ENCODE data around the gene SPNS2. TPM values are rescaled to one million over a fixed set of nuclear protein-coding genes. Genes with fewer than 3 reads are reported as not detected.

SPNS2 gene
- polyA plus RNA-seq, 3 donors: 0.23 to 0.33 TPM; not detected in 1

GRCh38 chr17:4566785-4567184 lies 68.1 kb downstream of the SPNS2 start:
- no peak overlapping the region for H3K4me3 ChIP-seq (replicated peaks in 1 of 3; ENCODE audit: low read depth in 2 of 3, low read length in 3 of 3)
- H3K4me1 ChIP-seq (ENCODE audit: control insufficient read depth in 1 of 2, insufficient read depth in 2 of 2, low read length in 2 of 2): peaks cover 2 to 4% of the 10 kb centered on the region in 2 donors
- H3K9me3 Mint-ChIP-seq: no peaks in the 10 kb centered on the region
- H3K4me3 Mint-ChIP-seq: no peak overlapping the region
- no peaks in the 10 kb centered on the region for H3K27me3 ChIP-seq (ENCODE audit: control insufficient read depth in 2 of 2, insufficient read depth in 2 of 2, low read length in 2 of 2)
- no peak overlapping the region for H3K27ac Mint-ChIP-seq
- no peak overlapping the region for H3K9ac ChIP-seq (ENCODE audit: insufficient read depth, low read length, poor library complexity, severe bottlenecking)
- H4K20me1 ChIP-seq (ENCODE audit: insufficient read depth, low read length): no peaks in the 10 kb centered on the region
- WGBS (ENCODE audit: insufficient coverage): 35% methylated on average over 5 of the region's 5 CpGs
- H3K27me3 Mint-ChIP-seq (ENCODE audit: low read depth in 3 of 3): peaks cover 2 to 7% (median 3%) of the 10 kb centered on the region in 3 donors
- peaks cover 17% of the 10 kb centered on the region for H3K4me1 Mint-ChIP-seq
- no peak overlapping the region for H3K4me2 ChIP-seq (replicated peaks; ENCODE audit: extremely low read depth, low read length, poor library complexity, severe bottlenecking)
- H3K27ac ChIP-seq (ENCODE audit: low read depth in 1 of 2, low read length in 2 of 2): no peak overlapping the region
- intact Hi-C loops (cut with micrococcal nuclease): loop anchor here (5.0 to 10.0 kb wide), 5 partner anchors 61 to 321 kb away; no protein-coding TSS in a partner anchor
- H3K36me3 Mint-ChIP-seq: no peaks in the 10 kb centered on the region
- DNase-seq: peak; percentile 18 to 47 (median 43)
- no peaks in the 10 kb centered on the region for H3K36me3 ChIP-seq (replicated peaks in 1 of 2; ENCODE audit: control insufficient read depth in 1 of 2, insufficient read depth in 2 of 2, low read length in 2 of 2)
- no peaks in the 10 kb centered on the region for H3K79me2 ChIP-seq (ENCODE audit: insufficient read depth, low read length)
- no peaks in the 10 kb centered on the region for H3K9me3 ChIP-seq (replicated peaks in 1 of 2; ENCODE audit: control insufficient read depth in 1 of 2, insufficient read depth in 1 of 2, low read length in 2 of 2)
- no peak overlapping the region for H2AFZ ChIP-seq (ENCODE audit: insufficient read depth, low read depth, low read length, poor library complexity, severe bottlenecking)
- TF ChIP-seq CTCF (IDR thresholded peaks at IDR 0.05): peak; percentile 69

GRCh38 chr17:4569591-4569990 lies 70.9 kb downstream of the SPNS2 start:
- Histone ChIP-seq H4K20me1 (ENCODE audit: insufficient read depth, low read length) (no peaks in the 10 kb centered on the region), H3K4me3 (replicated peaks in 1 of 3; ENCODE audit: low read depth in 2 of 3, low read length in 3 of 3) (no peak overlapping the region), H3K27ac (ENCODE audit: low read depth in 1 of 2, low read length in 2 of 2) (no peak overlapping the region), H2AFZ (ENCODE audit: insufficient read depth, low read depth, low read length, poor library complexity, severe bottlenecking) (no peak overlapping the region), H3K4me1 (ENCODE audit: control insufficient read depth in 1 of 2, insufficient read depth in 2 of 2, low read length in 2 of 2) (peaks cover 2 to 4% of the 10 kb centered on the region in 2 donors), H3K27me3 (ENCODE audit: control insufficient read depth in 2 of 2, insufficient read depth in 2 of 2, low read length in 2 of 2) (no peaks in the 10 kb centered on the region), H3K4me2 (replicated peaks; ENCODE audit: extremely low read depth, low read length, poor library complexity, severe bottlenecking) (no peak overlapping the region), H3K9me3 (replicated peaks in 1 of 2; ENCODE audit: control insufficient read depth in 1 of 2, insufficient read depth in 1 of 2, low read length in 2 of 2) (no peaks in the 10 kb centered on the region), H3K36me3 (replicated peaks in 1 of 2; ENCODE audit: control insufficient read depth in 1 of 2, insufficient read depth in 2 of 2, low read length in 2 of 2) (no peaks in the 10 kb centered on the region), H3K79me2 (ENCODE audit: insufficient read depth, low read length) (no peaks in the 10 kb centered on the region), H3K9ac (ENCODE audit: insufficient read depth, low read length, poor library complexity, severe bottlenecking) (no peak overlapping the region)
- Mint-ChIP-seq H3K4me1 (peaks cover 7% of the 10 kb centered on the region), H3K4me3 (no peak overlapping the region), H3K36me3 (no peaks in the 10 kb centered on the region), H3K9me3 (no peaks in the 10 kb centered on the region), H3K27ac (no peak overlapping the region), H3K27me3 (ENCODE audit: low read depth in 3 of 3) (peaks cover 2 to 8% (median 4%) of the 10 kb centered on the region in 3 donors)
- WGBS (ENCODE audit: insufficient coverage): no CpG with 5 or more reads among the region's 1 CpG
- DNase-seq: no peak
- intact Hi-C loops (cut with micrococcal nuclease): loop anchor here (5.0 to 10.0 kb wide), 5 partner anchors 58 to 318 kb away; no protein-coding TSS in a partner anchor
- TF ChIP-seq CTCF (IDR thresholded peaks at IDR 0.05): no peak
